Large intestine (tissue), 3 donors: ENCODE data around the gene XNDC1N. TPM values are rescaled to one million over a fixed set of nuclear protein-coding genes. Genes with fewer than 3 reads are reported as not detected.
"Not testable (repeated sequence)": the region's sequence is repeated elsewhere in the genome, so short reads cannot be mapped to it uniquely, and the experiment has no call there.

Experiments used
- DNase-seq, 2 donors: peaks; one replicate each; pipeline versions ENCODE4 v3.0.0 to v3.0.0-alpha.2; 2013
- H3K27ac ChIP-seq: one replicate; pipeline ENCODE4 v1.5.1; 2013; ENCODE audit warnings: low read length
- H3K27me3 ChIP-seq: 2 replicates; pipeline ENCODE4 v1.6.1; 2013; ENCODE audit warnings: low read length; ENCODE audit not compliant: control insufficient read depth, insufficient read depth
- H3K36me3 ChIP-seq: 2 replicates; pipeline ENCODE4 v1.6.1; 2013; ENCODE audit warnings: low read length; ENCODE audit not compliant: control insufficient read depth, insufficient read depth
- H3K4me1 ChIP-seq: one replicate; pipeline ENCODE4 v1.6.1; 2013; ENCODE audit warnings: low read length; ENCODE audit not compliant: control insufficient read depth, insufficient read depth
- H3K4me3 ChIP-seq: one replicate; pipeline ENCODE4 v1.5.1; 2013; ENCODE audit warnings: low read length
- H3K9me3 ChIP-seq: one replicate; pipeline ENCODE4 v1.6.1; 2013; ENCODE audit warnings: mild to moderate bottlenecking, low read depth, low read length, moderate library complexity; ENCODE audit not compliant: control insufficient read depth
- WGBS: methylation state at CpG from one replicate; pipeline ENCODE4 v1.1.5; 2013; ENCODE audit warnings: low lambda C conversion rate; ENCODE audit not compliant: insufficient coverage; 5-methylcytosine and 5-hydroxymethylcytosine counted together
- polyA plus RNA-seq: library from polyadenylated mRNA; unstranded; fragments of 120-200 nt; gene quantifications from one replicate; pipeline ENCODE4 v1.2.1, GENCODE V29; 2013

The XNDC1N gene
- polyA plus RNA-seq, 1 donor: 5.1 TPM

GRCh38 chr11:71933141-71933933 lies 4.9 kb upstream of the XNDC1N start:
- H3K27me3 ChIP-seq: no peaks in the 10 kb centered on the region
- H3K36me3 ChIP-seq: peaks cover 6% of the 10 kb centered on the region
- H3K4me3 ChIP-seq: no peak overlapping the region
- H3K27ac ChIP-seq: peak overlapping the region; percentile 2
- H3K9me3 ChIP-seq: no peaks in the 10 kb centered on the region
- DNase-seq: peak in 1 of 2 donors; percentile 34
- peaks cover 29% of the 10 kb centered on the region for H3K4me1 ChIP-seq
- 100% methylated on average over 1 of the region's 4 CpGs for WGBS

GRCh38 chr11:71931245-71931602 lies 2.8 kb upstream of the XNDC1N start:
- Histone ChIP-seq H3K27me3 (no peaks in the 10 kb centered on the region), H3K4me1 (peaks cover 29% of the 10 kb centered on the region), H3K36me3 (peaks cover 3% of the 10 kb centered on the region), H3K4me3 (no peak overlapping the region), H3K27ac (no peak overlapping the region), H3K9me3 (no peaks in the 10 kb centered on the region)
- no CpG with 5 or more reads among the region's 2 CpGs for WGBS
- DNase-seq: no peak

GRCh38 chr11:71930556-71931244 lies 2.3 kb upstream of the XNDC1N start:
- no peak for DNase-seq
- Histone ChIP-seq H3K27me3 (no peaks in the 10 kb centered on the region), H3K4me1 (peaks cover 29% of the 10 kb centered on the region), H3K36me3 (peaks cover 3% of the 10 kb centered on the region), H3K9me3 (no peaks in the 10 kb centered on the region), H3K4me3 (peak overlapping the region; percentile 67), H3K27ac (no peak overlapping the region)
- WGBS: 10% methylated on average over 2 of the region's 11 CpGs

- Histone ChIP-seq H3K27ac (no peak overlapping the region), H3K27me3 (no peaks in the 10 kb centered on the region), H3K4me3 (peak overlapping the region; percentile 67), H3K9me3 (no peaks in the 10 kb centered on the region), H3K4me1 (peaks cover 26% of the 10 kb centered on the region), H3K36me3 (peaks cover 4% of the 10 kb centered on the region)
- WGBS: 0% methylated on average over 2 of the region's 6 CpGs
- no peak for DNase-seq
These were observed 1.1 kb upstream of the XNDC1N start for GRCh38 chr11:71929491-71929890.

DNA sequence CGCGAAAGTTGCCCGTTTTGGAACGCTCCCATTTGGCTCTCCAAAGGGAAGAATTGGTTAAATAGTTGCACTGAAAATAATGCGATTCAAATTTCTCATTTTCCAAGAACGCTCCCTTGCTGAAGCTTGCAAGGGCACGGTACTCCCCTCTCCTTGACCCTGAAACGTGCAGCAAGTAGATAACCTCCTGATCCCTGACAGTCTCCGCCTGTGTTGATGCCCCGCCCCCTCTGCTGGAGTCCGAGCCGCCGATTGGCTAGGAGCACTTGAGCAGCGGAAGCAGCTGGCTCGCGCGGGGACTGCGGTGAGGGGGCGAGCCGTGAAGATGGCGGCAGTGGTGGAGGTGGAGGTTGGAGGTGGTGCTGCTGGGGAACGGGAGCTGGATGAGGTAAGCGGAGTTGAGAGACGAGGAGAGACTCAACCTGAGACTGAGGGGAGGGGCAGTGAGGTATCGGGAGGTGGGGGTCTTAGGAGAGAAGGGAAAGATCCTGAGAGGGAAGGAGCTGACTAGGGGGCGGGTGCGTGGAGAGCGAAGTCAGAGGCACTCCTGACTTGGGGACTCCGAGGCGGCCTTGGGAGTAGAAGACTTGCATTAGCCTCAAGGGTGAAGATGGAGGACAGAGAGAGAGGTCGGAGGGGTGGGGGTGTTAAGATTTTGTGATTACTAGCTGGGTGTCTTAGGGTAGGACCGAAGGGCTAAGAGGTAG lies 496 bp upstream of the XNDC1N start, which contains the start of gene RNF121:
TSS of gene RNF121 (plus strand) at position 310 of the 707 bp plus-strand sequence. CDS start at position 326, 16 bp downstream.
- peak; percentile 93 to 99 for DNase-seq
- peaks cover 4% of the 10 kb centered on the region for H3K36me3 ChIP-seq
- H3K4me1 ChIP-seq: peaks cover 20% of the 10 kb centered on the region
- WGBS: 0% methylated on average over 1 of the region's 32 CpGs
- H3K9me3 ChIP-seq: no peaks in the 10 kb centered on the region
- H3K27ac ChIP-seq: peak within 1 kb of the TSS; percentile 68
- no peaks in the 10 kb centered on the region for H3K27me3 ChIP-seq
- H3K4me3 ChIP-seq: peak within 1 kb of the TSS; percentile 67

- no peak for DNase-seq
- Histone ChIP-seq H3K4me3 (no peak overlapping the region), H3K9me3 (no peaks in the 10 kb centered on the region), H3K4me1 (no peaks in the 10 kb centered on the region), H3K27me3 (no peaks in the 10 kb centered on the region), H3K27ac (no peak overlapping the region), H3K36me3 (peaks cover 46% of the 10 kb centered on the region)
- no CpG with 5 or more reads among the region's 9 CpGs for WGBS
These were observed 10.7 kb downstream of the XNDC1N start for GRCh38 chr11:71917646-71918140.

GRCh38 chr11:71914617-71915189 lies 13.7 kb downstream of the XNDC1N start:
- H3K36me3 ChIP-seq: peaks cover 40% of the 10 kb centered on the region
- no peaks in the 10 kb centered on the region for H3K27me3 ChIP-seq
- H3K4me3 ChIP-seq: no peak overlapping the region
- no peaks in the 10 kb centered on the region for H3K4me1 ChIP-seq
- H3K27ac ChIP-seq: no peak overlapping the region
- DNase-seq: no peak
- H3K9me3 ChIP-seq: no peaks in the 10 kb centered on the region
- WGBS: 92% methylated on average over 2 of the region's 7 CpGs

DNA sequence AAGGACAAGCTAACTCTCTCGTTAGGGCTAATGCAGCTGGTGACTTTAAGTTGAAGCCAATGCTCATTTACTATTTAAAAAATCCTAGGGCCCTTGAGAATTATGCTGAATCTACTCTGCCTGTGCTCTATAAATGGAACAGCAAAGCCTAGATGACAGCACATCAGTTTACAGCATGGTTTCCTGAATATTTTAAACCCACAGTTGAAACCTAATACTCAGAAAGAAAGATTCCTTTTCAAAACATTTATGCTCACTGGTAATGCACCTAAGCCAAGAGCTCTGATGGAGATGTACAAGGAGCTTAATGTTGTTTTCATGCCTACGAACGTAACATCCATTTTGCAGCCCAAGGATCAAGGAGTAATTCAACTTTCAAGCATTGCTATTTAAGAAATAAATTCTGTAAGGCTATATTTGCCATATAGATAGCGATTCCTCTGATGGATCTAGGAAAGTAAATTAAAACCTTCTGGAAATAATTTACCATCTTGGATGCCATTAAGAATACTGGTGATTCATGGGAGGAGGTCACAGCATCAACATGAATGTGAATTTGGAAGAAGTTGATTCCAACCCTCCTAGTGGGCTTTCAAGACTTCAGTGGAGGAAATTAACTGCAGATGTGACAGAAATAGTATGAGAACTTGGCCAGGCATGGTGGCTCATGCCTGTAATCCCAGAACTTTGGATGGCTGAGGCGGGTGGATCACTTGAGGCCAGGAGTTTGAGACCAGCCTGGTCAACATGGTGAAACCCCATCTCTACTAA lies 14.5 kb downstream of the XNDC1N start:
- H3K4me1 ChIP-seq: peaks cover under 1% of the 10 kb centered on the region
- no peaks in the 10 kb centered on the region for H3K9me3 ChIP-seq
- H3K27ac ChIP-seq: no peak overlapping the region
- H3K36me3 ChIP-seq: peaks cover 39% of the 10 kb centered on the region
- WGBS: no CpG with 5 or more reads among the region's 5 CpGs
- no peak for DNase-seq
- no peak overlapping the region for H3K4me3 ChIP-seq
- no peaks in the 10 kb centered on the region for H3K27me3 ChIP-seq

GRCh38 chr11:71911986-71912340 lies 16.4 kb downstream of the XNDC1N start:
- H3K4me3 ChIP-seq, H3K27me3 ChIP-seq, H3K27ac ChIP-seq, H3K4me1 ChIP-seq, DNase-seq, H3K9me3 ChIP-seq: not testable (repeated sequence)
- WGBS: no CpG with 5 or more reads among the region's 10 CpGs
- H3K36me3 ChIP-seq: peaks cover 24% of the 10 kb centered on the region
